Measurements from ENCODE around the gene COL9A1.

DNA sequence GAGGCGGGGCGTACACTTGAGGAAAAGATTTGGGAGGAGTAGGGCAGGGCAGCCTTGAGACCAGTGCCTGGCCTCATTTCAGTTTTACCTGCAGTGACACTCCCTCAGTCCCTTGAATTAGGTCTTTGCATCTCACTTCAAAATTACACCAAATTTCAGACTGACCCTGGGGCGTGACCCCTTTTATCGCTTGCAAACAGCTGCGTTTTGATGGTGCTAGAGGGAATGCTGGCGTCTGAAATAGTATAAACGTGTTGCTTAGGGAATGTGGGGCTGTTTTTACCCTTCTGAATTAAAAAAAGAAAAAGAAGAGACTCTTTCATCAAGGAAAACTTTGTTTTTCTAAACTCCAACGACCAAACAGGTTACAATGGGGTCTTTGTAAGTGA is 21.0 kb downstream of the COL9A1 start:
- TF ChIP-seq EZH2 (IDR thresholded peaks at IDR 0.05), result no peak
- TF ChIP-seq, protein P1, sequence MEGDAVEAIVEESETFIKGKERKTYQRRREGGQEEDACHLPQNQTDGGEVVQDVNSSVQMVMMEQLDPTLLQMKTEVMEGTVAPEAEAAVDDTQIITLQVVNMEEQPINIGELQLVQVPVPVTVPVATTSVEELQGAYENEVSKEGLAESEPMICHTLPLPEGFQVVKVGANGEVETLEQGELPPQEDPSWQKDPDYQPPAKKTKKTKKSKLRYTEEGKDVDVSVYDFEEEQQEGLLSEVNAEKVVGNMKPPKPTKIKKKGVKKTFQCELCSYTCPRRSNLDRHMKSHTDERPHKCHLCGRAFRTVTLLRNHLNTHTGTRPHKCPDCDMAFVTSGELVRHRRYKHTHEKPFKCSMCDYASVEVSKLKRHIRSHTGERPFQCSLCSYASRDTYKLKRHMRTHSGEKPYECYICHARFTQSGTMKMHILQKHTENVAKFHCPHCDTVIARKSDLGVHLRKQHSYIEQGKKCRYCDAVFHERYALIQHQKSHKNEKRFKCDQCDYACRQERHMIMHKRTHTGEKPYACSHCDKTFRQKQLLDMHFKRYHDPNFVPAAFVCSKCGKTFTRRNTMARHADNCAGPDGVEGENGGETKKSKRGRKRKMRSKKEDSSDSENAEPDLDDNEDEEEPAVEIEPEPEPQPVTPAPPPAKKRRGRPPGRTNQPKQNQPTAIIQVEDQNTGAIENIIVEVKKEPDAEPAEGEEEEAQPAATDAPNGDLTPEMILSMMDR (IDR thresholded peaks at IDR 0.05), result no peak
